ENCODE data around the gene POLN.

GRCh38 chr4:2150076-2150475, 91.8 kb downstream of the POLN start:
- TF ChIP-seq ESRRA (CRISPR knock-in tag; IDR thresholded peaks at IDR 0.05; ENCODE audit: borderline replicate concordance) = no peak
- no peak for TF ChIP-seq CREB1 (CRISPR knock-in tag; IDR thresholded peaks at IDR 0.05)
- TF ChIP-seq, protein P1, sequence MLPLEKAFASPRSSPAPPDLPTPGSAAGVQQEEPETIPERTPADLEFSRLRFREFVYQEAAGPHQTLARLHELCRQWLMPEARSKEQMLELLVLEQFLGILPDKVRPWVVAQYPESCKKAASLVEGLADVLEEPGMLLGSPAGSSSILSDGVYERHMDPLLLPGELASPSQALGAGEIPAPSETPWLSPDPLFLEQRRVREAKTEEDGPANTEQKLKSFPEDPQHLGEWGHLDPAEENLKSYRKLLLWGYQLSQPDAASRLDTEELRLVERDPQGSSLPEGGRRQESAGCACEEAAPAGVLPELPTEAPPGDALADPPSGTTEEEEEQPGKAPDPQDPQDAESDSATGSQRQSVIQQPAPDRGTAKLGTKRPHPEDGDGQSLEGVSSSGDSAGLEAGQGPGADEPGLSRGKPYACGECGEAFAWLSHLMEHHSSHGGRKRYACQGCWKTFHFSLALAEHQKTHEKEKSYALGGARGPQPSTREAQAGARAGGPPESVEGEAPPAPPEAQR (CRISPR knock-in tag; IDR thresholded peaks at IDR 0.05) = no peak
- TF ChIP-seq, protein P2, sequence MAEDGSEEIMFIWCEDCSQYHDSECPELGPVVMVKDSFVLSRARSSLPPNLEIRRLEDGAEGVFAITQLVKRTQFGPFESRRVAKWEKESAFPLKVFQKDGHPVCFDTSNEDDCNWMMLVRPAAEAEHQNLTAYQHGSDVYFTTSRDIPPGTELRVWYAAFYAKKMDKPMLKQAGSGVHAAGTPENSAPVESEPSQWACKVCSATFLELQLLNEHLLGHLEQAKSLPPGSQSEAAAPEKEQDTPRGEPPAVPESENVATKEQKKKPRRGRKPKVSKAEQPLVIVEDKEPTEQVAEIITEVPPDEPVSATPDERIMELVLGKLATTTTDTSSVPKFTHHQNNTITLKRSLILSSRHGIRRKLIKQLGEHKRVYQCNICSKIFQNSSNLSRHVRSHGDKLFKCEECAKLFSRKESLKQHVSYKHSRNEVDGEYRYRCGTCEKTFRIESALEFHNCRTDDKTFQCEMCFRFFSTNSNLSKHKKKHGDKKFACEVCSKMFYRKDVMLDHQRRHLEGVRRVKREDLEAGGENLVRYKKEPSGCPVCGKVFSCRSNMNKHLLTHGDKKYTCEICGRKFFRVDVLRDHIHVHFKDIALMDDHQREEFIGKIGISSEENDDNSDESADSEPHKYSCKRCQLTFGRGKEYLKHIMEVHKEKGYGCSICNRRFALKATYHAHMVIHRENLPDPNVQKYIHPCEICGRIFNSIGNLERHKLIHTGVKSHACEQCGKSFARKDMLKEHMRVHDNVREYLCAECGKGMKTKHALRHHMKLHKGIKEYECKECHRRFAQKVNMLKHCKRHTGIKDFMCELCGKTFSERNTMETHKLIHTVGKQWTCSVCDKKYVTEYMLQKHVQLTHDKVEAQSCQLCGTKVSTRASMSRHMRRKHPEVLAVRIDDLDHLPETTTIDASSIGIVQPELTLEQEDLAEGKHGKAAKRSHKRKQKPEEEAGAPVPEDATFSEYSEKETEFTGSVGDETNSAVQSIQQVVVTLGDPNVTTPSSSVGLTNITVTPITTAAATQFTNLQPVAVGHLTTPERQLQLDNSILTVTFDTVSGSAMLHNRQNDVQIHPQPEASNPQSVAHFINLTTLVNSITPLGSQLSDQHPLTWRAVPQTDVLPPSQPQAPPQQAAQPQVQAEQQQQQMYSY (CRISPR knock-in tag; IDR thresholded peaks at IDR 0.05) = no peak
- TF ChIP-seq CTCF (IDR thresholded peaks at IDR 0.05) = no peak
- TF ChIP-seq AR (CRISPR knock-in tag; IDR thresholded peaks at IDR 0.05) = no peak
- TF ChIP-seq TEAD1 (CRISPR knock-in tag; IDR thresholded peaks at IDR 0.05) = no peak
- TF ChIP-seq JUN (CRISPR knock-in tag; IDR thresholded peaks at IDR 0.05) = no peak
- no peak for TF ChIP-seq CREM (CRISPR knock-in tag; IDR thresholded peaks at IDR 0.05)
- TF ChIP-seq, protein P3, sequence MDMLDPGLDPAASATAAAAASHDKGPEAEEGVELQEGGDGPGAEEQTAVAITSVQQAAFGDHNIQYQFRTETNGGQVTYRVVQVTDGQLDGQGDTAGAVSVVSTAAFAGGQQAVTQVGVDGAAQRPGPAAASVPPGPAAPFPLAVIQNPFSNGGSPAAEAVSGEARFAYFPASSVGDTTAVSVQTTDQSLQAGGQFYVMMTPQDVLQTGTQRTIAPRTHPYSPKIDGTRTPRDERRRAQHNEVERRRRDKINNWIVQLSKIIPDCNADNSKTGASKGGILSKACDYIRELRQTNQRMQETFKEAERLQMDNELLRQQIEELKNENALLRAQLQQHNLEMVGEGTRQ (CRISPR knock-in tag; IDR thresholded peaks at IDR 0.05) = no peak
- no peak for TF ChIP-seq KAT7 (CRISPR knock-in tag; IDR thresholded peaks at IDR 0.05; ENCODE audit: borderline replicate concordance)

Measured in WTC11 (cell line).